ENCODE results near the gene INSRR. TPM values are rescaled to one million over a fixed set of nuclear protein-coding genes. Genes with fewer than 3 reads are reported as not detected.

INSRR gene
- total and polyA plus RNA-seq, 4 donors = 0.01 TPM; not detected in 3

GRCh38 chr1:156841295-156841855 is 17.5 kb downstream of the INSRR start:
- peaks cover 0 to 6% (median 4%) of the 10 kb centered on the region in 4 donors for H3K4me1 ChIP-seq (ENCODE audit: control insufficient read depth in 4 of 4, insufficient read depth in 4 of 4, low read length in 3 of 4)
- no peaks in the 10 kb centered on the region for H3K9me3 ChIP-seq (ENCODE audit: control insufficient read depth in 4 of 4, low read length in 3 of 4)
- no peak for DNase-seq (ENCODE audit: low spot score)
- WGBS = 79% methylated on average over 16 of the region's 16 CpGs
- no peak overlapping the region for H3K4me3 ChIP-seq (ENCODE audit: low read depth in 1 of 3, low read length in 3 of 3)
- H3K9ac ChIP-seq (ENCODE audit: low read depth in 1 of 2, low read length in 2 of 2) = no peak overlapping the region
- peaks cover 0 to 9% (median 6%) of the 10 kb centered on the region in 4 donors for H3K27me3 ChIP-seq (ENCODE audit: control insufficient read depth in 4 of 4, insufficient read depth in 4 of 4, low read length in 3 of 4)
- H3K36me3 ChIP-seq (ENCODE audit: control insufficient read depth in 4 of 4, insufficient read depth in 3 of 4, low read depth in 1 of 4, low read length in 3 of 4) = no peaks in the 10 kb centered on the region
- H3K27ac ChIP-seq (ENCODE audit: low read depth in 1 of 2, low read length in 2 of 2) = no peak overlapping the region
- no peak for TF ChIP-seq GABPA (IDR thresholded peaks at IDR 0.05 in 1 of 2, conservative IDR thresholded peaks at IDR 0.05 in 1 of 2)
- TF ChIP-seq EGR1 (IDR thresholded peaks at IDR 0.05; ENCODE audit: low read depth in 2 of 2) = no peak
- TF ChIP-seq HNF4G (IDR thresholded peaks at IDR 0.05) = no peak
- TF ChIP-seq JUND (IDR thresholded peaks at IDR 0.05) = no peak
- TF ChIP-seq, protein P1, sequence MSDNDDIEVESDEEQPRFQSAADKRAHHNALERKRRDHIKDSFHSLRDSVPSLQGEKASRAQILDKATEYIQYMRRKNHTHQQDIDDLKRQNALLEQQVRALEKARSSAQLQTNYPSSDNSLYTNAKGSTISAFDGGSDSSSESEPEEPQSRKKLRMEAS (IDR thresholded peaks at IDR 0.05) = no peak
- TF ChIP-seq REST (IDR thresholded peaks at IDR 0.05) = no peak
- no peak for TF ChIP-seq RAD21 (IDR thresholded peaks at IDR 0.05)
- no peak for TF ChIP-seq FOXA2 (IDR thresholded peaks at IDR 0.05)
- no peak for TF ChIP-seq NR2F2 (IDR thresholded peaks at IDR 0.05)
- TF ChIP-seq YY1 (IDR thresholded peaks at IDR 0.05) = no peak
- no peak for TF ChIP-seq RXRA (IDR thresholded peaks at IDR 0.05)

GRCh38 chr1:156840898-156841279 is 18.0 kb downstream of the INSRR start:
- Histone ChIP-seq H3K27ac (ENCODE audit: low read depth in 1 of 2, low read length in 2 of 2) (no peak overlapping the region), H3K9ac (ENCODE audit: low read depth in 1 of 2, low read length in 2 of 2) (no peak overlapping the region), H3K4me1 (ENCODE audit: control insufficient read depth in 4 of 4, insufficient read depth in 4 of 4, low read length in 3 of 4) (peaks cover 0 to 6% (median 4%) of the 10 kb centered on the region in 4 donors), H3K27me3 (ENCODE audit: control insufficient read depth in 4 of 4, insufficient read depth in 4 of 4, low read length in 3 of 4) (peaks cover 0 to 8% (median 6%) of the 10 kb centered on the region in 4 donors), H3K9me3 (ENCODE audit: control insufficient read depth in 4 of 4, low read length in 3 of 4) (no peaks in the 10 kb centered on the region), H3K36me3 (ENCODE audit: control insufficient read depth in 4 of 4, insufficient read depth in 3 of 4, low read depth in 1 of 4, low read length in 3 of 4) (no peaks in the 10 kb centered on the region), H3K4me3 (ENCODE audit: low read depth in 1 of 3, low read length in 3 of 3) (no peak overlapping the region)
- TF ChIP-seq FOXA2 (IDR thresholded peaks at IDR 0.05) (no peak), ZBTB33 (IDR thresholded peaks at IDR 0.05) (no peak), RXRA (IDR thresholded peaks at IDR 0.05) (no peak), REST (IDR thresholded peaks at IDR 0.05) (no peak), JUND (IDR thresholded peaks at IDR 0.05) (no peak), ATF3 (IDR thresholded peaks at IDR 0.05) (no peak), RAD21 (IDR thresholded peaks at IDR 0.05) (no peak)
- TF ChIP-seq, protein P1 (IDR thresholded peaks at IDR 0.05) = no peak
- 65% methylated on average over 14 of the region's 14 CpGs for WGBS
- no peak for DNase-seq (ENCODE audit: low spot score)
